GM19438 (cell line): Measurements from ENCODE around the gene KLHL20.
A peak's percentile ranks its signal among the peaks of the same experiment; 100 is the strongest.
"Not testable (repeated sequence)": the region's sequence is repeated elsewhere in the genome, so short reads cannot be mapped to it uniquely, and the experiment has no call there.

Source experiments
- ATAC-seq: cut with Tn5 transposase; IDR thresholded peaks from one replicate; pipeline ENCODE4 v1.9.1; 2021; ENCODE audit warnings: low read depth; ENCODE audit not compliant: unreplicated experiment

KLHL20 gene

DNA sequence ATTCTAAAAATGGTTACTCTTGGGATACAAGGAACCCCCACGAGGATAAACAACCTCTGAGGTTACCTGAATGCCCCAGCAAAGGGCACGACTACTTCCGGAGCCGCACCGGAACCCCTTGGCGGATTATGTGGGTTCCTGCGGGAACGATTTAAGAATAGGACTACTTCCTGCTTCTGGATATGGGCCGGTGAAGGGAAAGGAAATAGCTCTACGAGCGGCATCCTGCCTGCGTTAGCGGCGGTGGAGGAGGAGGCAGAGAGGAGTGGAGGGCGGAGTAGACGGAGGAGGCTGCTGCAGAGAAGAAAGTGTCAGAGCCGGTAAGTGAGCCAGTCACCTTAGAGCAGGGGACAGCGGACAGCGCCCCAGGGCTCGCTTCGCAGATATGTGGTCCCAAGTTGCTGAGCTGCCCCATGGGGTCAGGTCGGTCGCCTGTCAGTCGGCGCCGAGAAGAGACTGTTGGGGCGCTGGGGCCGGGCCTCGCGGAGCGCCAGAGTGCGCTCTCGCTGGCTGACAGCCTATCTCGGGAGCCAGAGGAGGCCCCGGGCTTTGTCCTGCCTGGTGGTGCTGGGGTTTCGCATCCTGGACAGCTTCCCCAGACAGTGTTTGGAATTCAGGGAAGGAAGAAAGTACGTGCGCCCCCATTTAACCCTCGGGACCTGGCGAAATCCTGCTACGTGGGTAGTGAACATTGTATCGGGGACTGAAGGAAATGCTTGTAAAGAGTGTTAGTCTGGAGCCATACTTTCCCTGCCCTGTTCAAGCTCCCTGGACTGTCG, at the start of gene KLHL20:
Gene KLHL20, plus strand, starts transcription at position 223 of the 779 bp plus-strand sequence. CDS start 1,063 bp downstream, outside the sequence.
- peak; percentile 98 for ATAC-seq

DNA sequence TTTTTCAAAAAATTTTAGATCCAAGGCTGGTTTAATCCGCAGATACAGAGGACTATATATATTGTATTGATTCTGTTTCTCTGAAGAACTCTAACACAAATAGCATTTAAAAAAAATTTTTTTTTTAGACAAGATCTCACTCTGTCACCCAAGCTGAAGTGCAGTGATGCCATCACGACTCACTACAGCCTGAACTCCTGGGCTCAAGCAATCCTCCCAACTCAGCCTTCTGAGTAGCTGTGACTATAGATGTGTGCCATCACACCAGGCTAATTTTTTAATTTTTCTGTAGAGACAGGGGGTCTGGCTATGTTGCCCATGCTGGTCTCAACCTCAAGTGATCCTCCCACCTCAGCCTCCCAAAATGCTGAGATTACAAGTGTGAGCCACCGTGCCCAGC, 48.1 kb upstream of the KLHL20 start:
- no peak for ATAC-seq

DNA sequence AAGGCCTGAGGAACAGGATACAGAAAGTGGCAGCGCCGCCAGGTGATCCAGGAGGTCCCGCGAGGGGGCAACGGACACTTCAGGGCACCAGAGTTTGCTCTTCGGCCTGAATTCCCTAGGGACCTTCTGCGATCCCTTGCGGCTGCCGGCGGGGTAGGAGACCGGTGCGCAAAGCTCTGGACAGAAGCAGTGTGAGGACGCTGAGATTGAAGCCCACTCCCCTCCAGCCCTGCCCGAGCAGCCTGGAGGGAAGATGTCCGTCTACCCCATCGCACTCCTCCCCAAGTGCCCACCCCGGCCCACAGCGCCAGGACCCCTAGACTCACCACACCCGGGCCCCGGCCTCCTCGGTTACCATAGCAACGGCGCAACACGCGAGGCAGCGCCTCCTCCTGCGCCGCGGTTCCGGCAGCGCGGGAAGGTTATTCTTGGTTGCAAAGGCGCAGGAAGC, 45.3 kb upstream of the KLHL20 start, which contains the start of gene ANKRD45:
Gene ANKRD45, minus strand, starts transcription at position 361 of the 451 bp plus-strand sequence. CDS start 10,433 bp downstream, outside the sequence.
- no peak for ATAC-seq

DNA sequence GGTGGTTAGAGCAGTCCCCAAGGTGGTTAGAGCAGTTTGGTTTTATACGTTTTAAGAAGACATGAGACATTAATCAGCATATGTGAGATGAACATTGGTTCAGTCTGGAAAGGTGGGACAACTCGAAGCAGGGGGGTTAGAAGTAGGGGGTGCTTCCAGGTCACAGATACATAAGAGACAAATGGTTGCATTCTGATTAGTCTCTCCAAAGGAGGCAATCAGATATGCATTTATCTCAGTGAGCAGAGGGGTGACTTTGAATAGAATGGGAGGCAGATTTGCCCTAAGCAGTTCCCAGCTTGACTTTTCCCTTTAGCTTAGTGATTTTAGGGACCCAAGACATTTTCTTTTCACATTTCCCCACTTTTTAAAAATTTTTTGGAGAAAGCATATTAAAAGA, 40.3 kb upstream of the KLHL20 start:
- not testable (repeated sequence) for ATAC-seq

- ATAC-seq: not testable (repeated sequence)
These were observed 34.6 kb upstream of the KLHL20 start for GRCh38 chr1:173680152-173680551.

GRCh38 chr1:173682184-173682583, 32.6 kb upstream of the KLHL20 start:
- no peak for ATAC-seq

DNA sequence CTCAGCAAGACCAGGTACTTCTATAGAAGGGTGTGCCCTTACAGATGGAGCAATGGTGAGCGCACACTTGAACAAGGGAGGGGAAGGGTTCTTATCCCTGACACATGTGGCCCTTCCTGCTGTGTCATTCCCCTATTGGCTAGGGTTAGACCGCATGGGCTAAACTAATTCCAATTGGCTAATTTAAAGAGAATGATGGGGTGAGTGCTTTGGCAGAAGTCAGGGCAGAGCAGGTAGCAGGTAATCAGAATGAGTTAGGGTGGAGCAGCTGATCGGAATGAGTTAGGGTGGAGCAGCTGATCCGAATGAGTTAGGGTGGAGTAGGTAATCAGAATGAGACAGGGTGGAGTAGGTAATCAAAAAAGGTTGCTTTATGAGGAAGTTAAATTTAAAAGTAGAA, 30.9 kb upstream of the KLHL20 start:
- ATAC-seq: not testable (repeated sequence)

DNA sequence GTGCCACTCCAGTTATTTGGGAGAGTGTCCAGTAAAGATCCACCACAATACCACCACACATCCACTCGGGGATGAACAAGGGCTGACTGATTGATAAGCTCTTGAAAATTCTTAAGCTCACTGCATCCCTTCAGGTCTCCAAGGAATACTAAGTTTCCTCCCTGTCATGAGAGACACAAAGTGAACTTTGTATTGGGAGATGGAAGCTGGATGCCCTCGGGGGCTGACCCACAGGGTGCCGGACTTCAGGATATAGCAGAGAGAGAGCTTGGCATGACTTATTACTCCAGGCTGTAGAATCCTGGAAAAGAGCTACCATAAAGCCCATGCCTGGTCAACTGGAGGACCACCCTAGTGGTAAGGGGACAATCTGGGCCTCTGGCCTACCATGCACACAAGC, 29.7 kb upstream of the KLHL20 start:
- not testable (repeated sequence) for ATAC-seq

- no peak for ATAC-seq
These were observed 26.5 kb upstream of the KLHL20 start for GRCh38 chr1:173688300-173688699.

DNA sequence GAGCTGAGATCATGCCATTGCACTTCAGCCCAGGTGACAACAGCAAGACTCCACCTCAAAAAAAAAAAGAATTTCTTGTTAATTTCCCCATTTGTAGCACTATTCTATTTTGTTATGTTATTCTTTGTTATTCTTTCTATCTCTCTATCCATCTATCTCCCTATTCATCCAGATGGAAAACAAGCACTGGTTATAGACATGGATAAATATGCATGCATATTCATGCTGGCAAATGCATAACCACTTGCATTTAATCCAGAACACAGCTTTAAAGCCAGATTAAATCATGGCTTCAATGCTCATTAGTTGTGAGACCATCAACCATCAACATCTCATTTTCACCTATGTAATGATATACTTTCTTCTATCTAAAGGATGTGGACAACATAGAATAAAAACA, 21.5 kb upstream of the KLHL20 start:
- no peak for ATAC-seq

- not testable (repeated sequence) for ATAC-seq
These were observed 13.5 kb upstream of the KLHL20 start for GRCh38 chr1:173701299-173701698.

DNA sequence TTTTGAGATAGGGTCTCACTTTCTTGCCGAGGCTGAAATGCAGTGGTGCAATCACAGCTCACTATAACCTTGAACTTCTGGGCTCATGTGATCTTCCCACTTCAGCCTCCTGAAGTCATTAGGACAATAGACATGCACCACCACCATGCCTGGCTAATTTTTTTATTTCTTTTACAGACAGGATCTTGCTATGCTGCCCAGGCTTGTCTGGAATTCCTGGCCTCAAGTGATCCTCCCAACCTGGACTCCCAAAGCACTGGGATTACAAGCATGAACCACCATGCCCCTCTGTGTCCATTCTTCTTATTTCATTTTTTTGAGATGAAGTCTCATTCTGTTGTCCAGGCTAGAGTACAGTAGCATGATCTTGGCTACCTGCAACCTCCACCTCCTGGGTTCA, 12.0 kb upstream of the KLHL20 start:
- no peak for ATAC-seq

DNA sequence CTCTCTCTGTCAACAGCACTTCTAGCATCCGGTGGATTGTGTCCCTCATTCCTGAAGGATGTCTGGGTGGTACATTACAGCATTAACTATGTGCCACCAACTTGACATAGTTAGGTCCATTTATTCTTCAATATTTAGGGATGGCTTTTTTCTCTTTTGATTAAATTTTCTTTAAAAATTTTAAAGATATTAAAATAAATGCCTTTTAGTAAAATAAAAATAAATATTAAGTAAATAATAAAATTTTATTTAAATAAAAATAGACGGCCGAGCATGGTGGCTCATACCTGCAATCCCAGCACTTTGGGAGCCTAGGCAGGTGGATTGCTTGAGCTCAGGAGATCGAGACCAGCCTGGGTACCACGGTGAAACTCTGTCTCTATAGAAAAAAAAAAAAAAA, 9.7 kb upstream of the KLHL20 start:
- ATAC-seq: no peak

DNA sequence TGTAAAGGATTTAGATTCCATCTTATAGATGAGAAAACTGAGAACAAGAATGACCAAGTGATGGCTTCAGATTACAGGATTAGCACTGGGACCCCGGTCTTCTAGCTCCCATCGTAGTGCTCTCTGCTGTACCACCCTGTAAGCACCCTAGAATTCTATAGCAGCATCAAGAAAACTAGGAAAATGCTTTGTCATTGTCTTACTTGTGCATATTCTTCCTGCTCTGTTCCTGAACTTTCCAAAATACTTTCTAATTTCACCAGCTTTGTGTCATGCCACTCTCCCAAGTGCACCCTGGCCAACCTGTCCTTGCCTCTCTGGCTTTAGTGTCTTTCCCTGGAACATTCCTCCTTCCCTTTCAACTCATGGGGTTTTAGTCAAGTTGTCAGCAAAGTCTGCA, 6.0 kb upstream of the KLHL20 start:
- ATAC-seq: no peak

DNA sequence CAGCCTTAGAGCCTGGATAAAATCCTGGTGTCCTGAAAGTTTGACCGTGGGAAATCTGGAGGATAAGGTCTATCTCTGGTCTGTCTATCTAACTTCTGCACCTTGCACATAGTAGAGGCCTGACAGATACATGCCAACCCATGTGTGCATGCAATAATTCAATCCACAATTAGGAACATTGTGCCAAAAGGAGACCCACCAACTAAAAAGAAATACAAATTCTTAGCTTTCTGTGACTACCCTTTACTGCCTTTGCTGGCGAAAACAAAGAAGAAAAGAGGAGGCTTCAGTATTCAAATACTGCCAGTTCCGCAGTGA, 381 bp upstream of the KLHL20 start:
- no peak for ATAC-seq

- ATAC-seq: no peak
These were observed 710 bp downstream of the KLHL20 start for GRCh38 chr1:173715538-173715844.

DNA sequence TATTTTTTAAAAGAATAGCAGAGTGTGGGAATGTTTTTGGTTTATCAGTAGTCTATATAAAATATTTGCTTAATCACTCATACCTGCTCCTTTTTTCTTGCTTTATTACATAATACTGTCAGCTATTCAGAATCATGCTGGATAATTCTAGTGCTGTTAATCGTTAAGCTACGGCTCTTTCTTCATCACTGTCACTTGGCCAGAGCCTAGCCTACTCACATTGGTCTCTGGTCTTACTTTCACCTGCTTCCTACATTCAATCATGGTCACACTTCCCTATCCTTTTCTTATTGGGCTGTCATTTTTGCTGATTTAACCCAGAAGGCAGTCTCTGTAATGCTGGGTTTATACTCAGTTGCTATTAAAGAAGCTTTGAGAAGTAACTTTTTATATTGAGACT, 2.5 kb downstream of the KLHL20 start:
- no peak for ATAC-seq

DNA sequence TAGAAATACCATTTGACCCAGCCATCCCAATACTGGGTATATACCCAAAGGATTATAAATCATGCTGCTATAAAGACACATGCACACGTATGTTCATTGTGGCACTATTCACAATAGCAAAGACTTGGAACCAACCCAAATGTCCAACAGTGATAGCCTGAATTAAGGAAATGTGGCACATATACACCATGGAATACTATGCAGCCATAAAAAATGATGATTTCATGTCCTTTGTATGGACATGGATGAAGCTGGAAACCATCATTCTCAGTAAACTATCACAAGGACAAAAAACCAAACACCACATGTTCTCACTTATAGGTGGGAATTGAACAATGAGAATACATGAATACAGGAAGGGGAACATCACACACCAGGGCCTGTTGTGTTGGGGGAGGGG, 16.6 kb downstream of the KLHL20 start:
- not testable (repeated sequence) for ATAC-seq

- ATAC-seq: no peak
These were observed 19.1 kb downstream of the KLHL20 start for GRCh38 chr1:173733912-173734311.

DNA sequence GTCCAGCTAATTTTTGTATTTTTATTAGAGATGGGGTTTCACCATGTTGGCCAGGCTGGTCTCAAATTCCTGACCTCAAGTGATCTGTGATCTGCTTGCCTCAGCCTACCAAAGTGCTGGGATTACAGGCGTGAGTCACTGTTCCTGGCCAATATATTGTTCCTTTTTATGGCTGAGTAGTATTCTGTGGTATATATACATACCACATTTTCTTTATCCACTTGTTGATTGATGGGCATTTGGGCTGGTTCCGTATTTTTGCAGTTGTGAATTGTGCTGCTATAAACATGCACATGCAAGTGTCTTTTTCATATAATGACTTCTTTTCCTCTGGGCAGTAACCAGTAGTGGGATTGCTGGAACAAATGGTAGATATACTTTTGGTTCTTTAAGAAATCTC, 21.3 kb downstream of the KLHL20 start:
- not testable (repeated sequence) for ATAC-seq

- no peak for ATAC-seq
These were observed 27.6 kb downstream of the KLHL20 start for GRCh38 chr1:173742203-173742886.

DNA sequence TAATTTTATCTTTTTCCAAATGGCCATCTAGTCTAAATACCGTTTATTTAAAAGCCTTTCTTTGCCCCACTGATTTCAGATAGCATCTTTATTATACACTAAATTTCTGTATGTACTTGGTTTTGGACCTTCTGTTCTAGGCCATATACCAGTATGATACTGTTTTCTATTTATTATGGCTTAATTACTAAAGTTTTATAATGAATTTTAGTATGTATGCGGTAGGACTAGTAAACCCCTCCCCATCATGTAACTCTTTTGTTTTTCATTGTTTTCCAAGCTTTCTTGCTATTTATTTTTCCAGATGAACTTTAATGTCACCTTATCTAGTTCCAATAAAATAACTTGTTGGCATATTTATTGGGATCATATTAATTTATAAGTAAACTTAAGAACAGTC, 29.9 kb downstream of the KLHL20 start:
- no peak for ATAC-seq
